KOPT-K1 (cell line): Measurements from ENCODE around the gene USP5.

Experiments used
- H3K27ac ChIP-seq: fragments of 200-600 bp; sonication (generic); 2 replicates; pipeline ENCODE4 v1.5.1; 2016; ENCODE audit warnings: antibody characterized with exemption, mild to moderate bottlenecking, low read depth, low read length; ENCODE audit not compliant: poor library complexity, severe bottlenecking
- H3K36me3 ChIP-seq: fragments of 200-600 bp; sonication (generic); 2 replicates; pipeline ENCODE4 v1.5.1; 2017; ENCODE audit warnings: antibody characterized with exemption, mild to moderate bottlenecking, low read length, moderate library complexity; ENCODE audit not compliant: insufficient read depth
- H3K9me3 ChIP-seq: fragments of 200-600 bp; sonication (generic); 2 replicates; pipeline ENCODE4 v1.5.1; 2017; ENCODE audit warnings: antibody characterized with exemption, low read length, mild to moderate bottlenecking; ENCODE audit not compliant: insufficient read depth, poor library complexity, severe bottlenecking

The USP5 gene

DNA sequence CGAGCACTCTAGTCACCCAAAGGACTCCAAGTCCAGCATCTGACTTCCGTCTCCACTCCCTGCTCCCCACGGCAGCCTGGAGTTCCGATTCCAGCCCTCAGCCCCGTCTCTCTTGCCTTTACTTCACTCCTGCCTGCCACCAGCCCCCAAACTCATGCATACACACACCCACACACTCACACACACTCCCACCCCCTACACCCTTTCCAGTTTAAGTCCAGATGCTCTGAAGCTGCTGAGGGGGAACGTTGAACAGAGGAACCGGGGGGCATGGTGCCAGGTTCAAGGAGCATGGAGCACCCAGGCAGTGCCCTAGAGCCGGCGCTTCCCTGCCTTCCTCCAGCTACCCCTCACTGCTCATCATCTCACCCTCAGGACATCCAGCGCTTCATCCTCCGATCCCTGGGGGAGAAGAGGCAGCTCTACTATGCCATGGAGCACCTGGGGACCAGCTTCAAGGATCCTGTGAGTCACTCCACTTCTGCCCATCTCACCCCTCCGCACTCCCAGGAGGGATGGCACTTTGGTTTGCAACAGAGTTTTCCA is 20.4 kb upstream of the USP5 start:
- Histone ChIP-seq H3K9me3 (no peaks in the 10 kb centered on the region), H3K36me3 (no peaks in the 10 kb centered on the region), H3K27ac (no peak overlapping the region)

DNA sequence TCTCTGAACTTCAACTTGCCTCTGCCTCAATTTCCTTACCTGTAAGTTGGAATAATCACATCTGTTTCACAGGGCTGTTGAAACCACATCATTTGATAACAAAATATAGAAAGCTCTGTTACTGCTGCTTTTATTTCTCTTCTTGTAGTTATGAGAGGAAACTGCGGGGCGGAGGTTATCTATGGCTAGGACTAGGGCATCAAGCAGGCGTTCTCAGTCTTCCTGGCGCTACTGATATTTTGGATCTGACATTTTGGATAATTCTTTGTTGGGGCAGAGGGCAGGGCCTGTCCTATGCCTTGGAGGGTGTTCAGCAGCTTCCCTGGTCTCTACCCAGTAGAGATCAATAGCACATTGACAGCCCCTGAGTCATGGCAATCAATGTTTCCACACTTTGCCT is 19.8 kb upstream of the USP5 start:
- no peaks in the 10 kb centered on the region for H3K36me3 ChIP-seq
- H3K27ac ChIP-seq, result no peak overlapping the region
- H3K9me3 ChIP-seq, result no peaks in the 10 kb centered on the region

DNA sequence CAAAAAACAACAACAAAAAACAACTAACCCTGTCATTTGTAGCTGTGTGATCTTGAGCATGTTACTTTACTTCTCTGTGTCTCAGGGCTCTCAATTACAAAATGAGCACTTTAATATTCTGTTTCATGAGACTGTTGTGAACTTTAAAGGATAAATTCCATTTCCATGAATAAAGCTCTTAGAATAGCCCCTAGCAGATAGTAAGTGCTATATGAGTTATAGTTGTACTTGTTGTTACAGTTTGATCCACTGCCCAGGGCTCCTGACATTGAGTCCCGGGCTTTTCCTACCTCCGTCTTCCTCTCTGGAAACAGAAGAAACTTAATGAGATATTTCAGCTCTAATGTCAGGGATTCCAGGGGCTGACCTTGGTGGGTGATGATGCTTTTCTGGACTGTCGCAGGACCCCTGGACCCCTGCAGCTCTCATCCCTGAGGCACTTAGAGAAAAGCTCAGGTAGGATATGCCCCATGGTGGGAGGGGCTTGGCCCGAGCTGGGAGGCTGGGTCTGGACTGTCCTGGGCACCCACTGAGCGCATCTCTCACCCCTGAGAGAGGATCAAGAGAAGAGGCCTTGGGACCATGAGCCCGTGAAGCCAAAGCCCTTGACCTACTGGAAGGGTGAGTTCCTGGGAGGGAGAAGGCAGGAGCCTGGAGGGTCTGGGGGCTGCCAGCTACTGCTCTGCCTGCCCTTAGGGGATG is 18.6 kb upstream of the USP5 start:
- Histone ChIP-seq H3K36me3 (no peaks in the 10 kb centered on the region), H3K9me3 (no peaks in the 10 kb centered on the region)

DNA sequence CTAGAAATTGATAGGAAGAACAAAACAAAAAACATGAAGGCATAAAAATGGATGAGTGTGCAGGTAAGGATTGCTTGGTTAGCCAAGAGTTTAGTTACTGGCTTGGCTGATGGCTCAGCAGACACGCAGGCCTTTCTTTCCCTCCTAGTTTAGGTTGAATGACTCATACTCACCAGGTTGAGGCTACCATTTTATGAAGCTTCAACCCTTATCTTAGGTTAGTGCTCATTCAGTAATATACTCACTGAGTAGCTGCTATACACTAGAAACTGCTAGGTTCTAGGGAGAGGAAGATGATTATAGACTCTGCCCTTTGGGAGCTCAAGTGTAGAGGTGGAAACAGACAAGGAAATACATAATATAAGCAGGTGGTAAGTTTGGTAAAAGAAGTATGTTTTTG is 17.7 kb upstream of the USP5 start:
- Histone ChIP-seq H3K36me3 (no peaks in the 10 kb centered on the region), H3K27ac (no peak overlapping the region), H3K9me3 (no peaks in the 10 kb centered on the region)

More for the DNA sequence above, 18.6 kb upstream of the USP5 start:
- H3K27ac ChIP-seq, result no peak overlapping the region

DNA sequence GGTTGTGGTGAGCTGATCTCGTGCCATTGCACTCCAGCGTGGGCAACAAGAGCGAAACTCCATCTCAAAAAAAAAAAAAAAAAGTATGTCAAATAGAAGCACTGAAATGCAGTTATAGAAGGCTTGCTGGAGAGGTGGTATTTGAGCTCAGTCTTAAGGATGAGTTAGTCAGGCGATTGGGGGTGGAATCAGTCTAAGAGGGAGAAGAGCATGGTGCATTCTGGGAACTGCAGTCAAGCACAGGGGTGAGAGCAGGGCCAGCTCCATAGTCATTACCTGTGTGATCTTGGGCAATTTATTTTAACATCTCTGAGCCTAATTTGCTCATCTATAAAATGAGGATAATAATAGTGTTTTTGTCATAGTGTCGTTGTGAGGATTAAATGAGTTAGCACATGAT is 17.1 kb upstream of the USP5 start:
- Histone ChIP-seq H3K9me3 (no peaks in the 10 kb centered on the region), H3K27ac (no peak overlapping the region), H3K36me3 (no peaks in the 10 kb centered on the region)

DNA sequence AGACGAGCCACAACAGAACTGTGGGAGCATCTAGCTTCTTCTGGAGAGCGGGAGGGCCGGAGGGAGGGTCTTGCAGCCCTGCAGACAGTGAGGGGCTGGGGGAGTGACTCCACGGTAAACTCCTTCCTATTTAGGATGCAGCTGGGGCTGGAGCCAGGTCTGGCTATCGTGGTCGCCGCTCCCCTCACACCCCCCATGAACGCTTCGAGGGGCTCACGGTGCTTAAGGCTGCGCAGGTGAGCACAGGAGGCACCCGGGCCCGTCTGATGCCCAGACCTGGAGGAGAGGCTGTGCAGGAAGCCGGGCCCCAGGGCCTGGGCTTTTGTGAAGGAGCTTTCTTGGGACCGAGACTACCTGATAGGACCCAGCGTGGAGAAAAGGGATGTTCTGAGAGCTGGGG is 15.1 kb upstream of the USP5 start:
- no peaks in the 10 kb centered on the region for H3K36me3 ChIP-seq

DNA sequence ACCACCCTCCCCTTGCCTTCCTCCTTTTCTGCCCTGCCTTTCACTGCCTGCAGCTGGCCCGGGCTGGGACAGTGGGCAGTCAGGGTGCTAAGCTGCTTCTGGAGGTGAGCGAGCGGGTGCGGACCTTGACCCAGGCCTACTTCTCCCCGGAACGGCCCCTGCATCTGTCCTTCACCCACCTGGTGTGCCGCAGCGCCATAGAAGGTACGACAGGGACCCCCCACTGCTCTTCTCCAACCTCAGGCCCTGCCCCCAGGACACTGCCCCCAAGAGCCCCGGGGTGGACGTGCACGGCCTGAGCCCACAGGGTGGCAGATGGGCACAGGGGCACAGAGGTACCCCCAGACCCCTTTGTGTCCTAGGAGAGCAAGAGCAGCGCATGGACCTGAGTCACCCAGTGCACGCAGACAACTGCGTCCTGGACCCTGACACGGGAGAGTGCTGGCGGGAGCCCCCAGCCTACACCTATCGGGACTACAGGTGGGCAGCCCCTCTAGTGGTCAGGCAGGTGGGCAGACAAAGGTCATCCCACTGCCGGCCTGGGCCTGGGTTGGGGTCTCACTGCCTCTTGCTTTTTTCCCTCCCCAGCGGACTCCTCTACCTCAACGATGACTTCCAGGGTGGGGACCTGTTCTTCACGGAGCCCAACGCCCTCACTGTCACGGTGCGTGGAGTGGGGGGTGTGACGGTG is 14.4 kb upstream of the USP5 start:
- Histone ChIP-seq H3K27ac (no peak overlapping the region), H3K9me3 (no peaks in the 10 kb centered on the region), H3K36me3 (no peaks in the 10 kb centered on the region)

More for the DNA sequence above, 15.1 kb upstream of the USP5 start:
- Histone ChIP-seq H3K9me3 (no peaks in the 10 kb centered on the region), H3K27ac (no peak overlapping the region)

DNA sequence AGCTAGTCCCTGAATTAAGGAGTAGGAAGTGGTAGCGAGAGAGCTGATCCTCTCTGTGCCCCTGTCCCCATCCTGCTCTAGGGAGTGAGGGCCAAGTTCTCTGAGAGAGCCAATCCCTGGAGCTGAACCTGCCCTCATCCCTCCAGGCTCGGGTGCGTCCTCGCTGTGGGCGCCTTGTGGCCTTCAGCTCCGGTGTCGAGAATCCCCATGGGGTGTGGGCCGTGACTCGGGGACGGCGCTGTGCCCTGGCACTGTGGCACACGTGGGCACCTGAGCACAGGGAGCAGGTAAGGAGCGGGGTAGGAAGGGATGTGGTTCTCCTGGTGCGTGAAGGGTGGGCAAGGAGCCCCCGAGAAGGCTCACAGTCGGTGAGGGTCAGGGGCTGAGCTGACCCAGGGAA is 13.1 kb upstream of the USP5 start:
- no peaks in the 10 kb centered on the region for H3K36me3 ChIP-seq
- no peak overlapping the region for H3K27ac ChIP-seq

DNA sequence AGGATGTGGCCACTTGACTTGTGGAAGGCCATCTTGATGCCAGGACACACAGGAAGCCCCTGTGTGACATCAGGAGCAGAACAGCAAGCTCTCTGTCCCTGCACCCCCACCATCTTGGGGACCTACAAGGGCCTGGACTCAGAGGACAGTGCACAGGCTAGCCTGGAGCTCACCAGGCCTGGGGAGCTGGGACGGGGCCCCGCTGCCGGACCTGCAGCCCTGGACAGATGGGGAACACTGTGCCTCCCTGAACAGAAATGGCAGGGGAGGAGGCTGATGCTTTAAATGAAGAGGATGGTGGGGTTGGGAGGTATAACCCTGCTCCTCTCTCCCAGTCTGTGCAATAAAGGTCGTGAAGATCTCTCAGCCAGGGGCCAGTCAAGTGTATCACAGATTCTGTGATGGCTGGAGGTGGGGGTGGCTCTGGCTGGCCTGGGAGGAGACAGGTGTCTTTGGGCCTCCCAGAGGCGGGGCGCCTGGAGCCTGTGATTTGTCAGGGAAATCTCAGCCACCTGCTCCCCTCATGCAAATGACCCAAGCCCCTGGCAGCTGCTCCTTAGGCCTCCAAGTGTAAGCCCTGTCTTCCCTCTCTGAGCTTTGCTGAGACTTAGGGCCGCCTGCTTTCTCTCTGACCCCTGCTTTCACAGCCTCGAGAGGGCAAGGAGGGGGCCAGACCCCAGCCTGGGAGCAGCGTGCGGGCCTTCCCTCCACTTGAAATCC is 12.3 kb upstream of the USP5 start:
- H3K9me3 ChIP-seq, result no peaks in the 10 kb centered on the region
- H3K36me3 ChIP-seq, result no peaks in the 10 kb centered on the region
- H3K27ac ChIP-seq, result no peak overlapping the region

More for the DNA sequence above, 13.1 kb upstream of the USP5 start:
- H3K9me3 ChIP-seq, result no peaks in the 10 kb centered on the region

DNA sequence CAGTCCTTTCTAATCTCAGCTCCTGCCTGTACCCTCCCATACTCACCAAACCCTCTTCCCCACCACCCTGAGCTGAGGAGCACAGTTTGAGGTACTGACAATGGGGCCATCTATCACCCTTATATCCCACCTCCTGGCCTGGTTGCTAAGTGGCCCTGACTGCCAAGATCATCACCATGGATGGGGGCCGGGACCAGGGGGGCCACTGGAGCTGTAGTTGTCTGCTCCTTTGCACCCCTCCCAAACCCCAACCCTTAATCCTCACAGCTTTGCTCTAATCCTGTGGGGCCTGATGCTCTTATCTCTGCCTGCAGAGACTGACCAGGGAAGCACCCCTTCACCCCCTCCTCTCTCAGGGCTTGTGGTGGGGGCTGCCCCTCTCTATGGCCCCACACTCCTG is 11.6 kb upstream of the USP5 start:
- Histone ChIP-seq H3K36me3 (peaks cover 5% of the 10 kb centered on the region; the same call in 1 of the 2 replicates), H3K27ac (no peak overlapping the region), H3K9me3 (no peaks in the 10 kb centered on the region)

DNA sequence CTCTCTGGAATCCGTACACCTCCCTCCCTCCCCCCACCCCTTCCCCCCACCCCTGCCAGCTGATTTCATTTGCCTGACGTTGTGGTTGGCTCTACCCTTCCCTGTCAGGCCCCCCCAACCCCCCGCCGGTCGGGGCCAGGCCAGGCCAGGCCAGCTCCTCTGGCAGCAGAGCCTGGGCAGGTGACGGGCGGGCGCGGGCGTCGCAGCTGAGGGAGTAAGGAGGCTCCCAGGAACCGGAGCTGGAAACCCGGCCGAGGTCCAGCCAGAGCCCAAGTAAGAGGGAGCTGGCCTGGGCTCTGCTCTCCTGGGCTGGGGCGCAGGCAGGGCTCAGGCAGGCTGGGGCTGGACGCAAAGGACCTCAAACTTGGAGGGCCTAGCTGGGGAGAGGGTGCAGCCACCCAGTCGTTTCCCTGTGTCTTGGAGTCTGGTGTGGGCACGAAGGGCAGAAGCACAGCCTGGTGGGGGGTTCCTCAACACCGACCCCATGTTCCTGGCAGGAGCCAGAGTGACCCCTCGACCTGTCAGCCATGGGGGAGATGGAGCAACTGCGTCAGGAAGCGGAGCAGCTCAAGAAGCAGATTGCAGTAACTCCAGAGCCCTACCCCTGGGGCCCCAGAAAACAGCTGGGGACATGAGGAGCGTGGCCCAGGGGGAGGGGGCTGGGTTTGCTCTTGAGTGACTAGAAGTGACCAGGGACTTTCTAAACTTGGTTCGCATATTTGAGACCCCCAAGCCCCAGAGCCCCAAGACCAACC is 11.0 kb upstream of the USP5 start, which contains the start of gene GNB3:
TSS of gene GNB3 (plus strand) at position 165 of the 755 bp plus-strand sequence. CDS start at position 528, 363 bp downstream.
- Histone ChIP-seq H3K27ac (no peak within 1 kb of the TSS), H3K36me3 (peaks cover 11% of the 10 kb centered on the region; the same call in 1 of the 2 replicates), H3K9me3 (no peaks in the 10 kb centered on the region)

DNA sequence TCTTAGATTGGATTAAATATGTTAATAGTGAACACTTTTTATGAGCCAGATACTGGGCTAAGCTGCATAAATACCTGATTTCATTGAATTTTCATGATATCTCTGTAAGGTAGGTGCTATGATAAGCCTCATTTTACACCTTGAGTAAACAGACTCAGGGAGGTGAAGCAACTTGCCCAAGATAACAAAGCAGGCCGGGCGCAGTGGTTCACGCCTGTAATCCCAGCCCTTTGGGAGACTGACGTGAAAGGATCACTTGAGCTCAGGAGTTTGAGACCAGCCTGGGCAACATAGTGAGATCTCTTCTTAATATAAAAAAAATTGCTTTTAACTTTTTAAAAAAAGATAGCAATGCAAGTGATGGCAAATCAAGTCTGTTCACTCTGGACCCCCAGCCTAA is 9.9 kb upstream of the USP5 start:
- Histone ChIP-seq H3K9me3 (no peaks in the 10 kb centered on the region), H3K36me3 (peaks cover 22% of the 10 kb centered on the region), H3K27ac (no peak overlapping the region)

DNA sequence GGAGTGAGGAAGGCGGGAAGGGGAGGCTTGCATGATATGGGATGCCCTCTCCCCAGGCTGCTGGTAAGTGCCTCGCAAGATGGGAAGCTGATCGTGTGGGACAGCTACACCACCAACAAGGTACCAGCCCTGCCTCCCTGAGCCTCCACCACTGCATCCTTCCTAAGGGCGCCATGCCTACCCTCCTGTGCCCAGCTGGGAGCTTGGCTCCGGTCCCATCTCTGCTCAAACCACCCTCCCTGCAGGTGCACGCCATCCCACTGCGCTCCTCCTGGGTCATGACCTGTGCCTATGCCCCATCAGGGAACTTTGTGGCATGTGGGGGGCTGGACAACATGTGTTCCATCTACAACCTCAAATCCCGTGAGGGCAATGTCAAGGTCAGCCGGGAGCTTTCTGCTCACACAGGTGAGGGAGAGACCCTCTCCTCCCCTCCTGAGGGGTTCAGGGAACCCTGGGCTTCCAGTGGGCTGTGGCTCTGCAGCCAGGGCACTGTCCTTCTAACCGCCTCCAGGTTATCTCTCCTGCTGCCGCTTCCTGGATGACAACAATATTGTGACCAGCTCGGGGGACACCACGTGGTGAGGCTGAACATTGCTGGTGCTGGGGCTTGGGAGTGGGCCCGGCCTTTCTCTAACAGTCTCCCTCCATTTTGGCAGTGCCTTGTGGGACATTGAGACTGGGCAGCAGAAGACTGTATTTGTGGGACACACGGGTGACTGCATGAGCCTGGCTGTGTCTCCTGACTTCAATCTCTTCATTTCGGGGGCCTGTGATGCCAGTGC is 8.6 kb upstream of the USP5 start:
- Histone ChIP-seq H3K27ac (no peak overlapping the region), H3K36me3 (peaks cover 35% of the 10 kb centered on the region), H3K9me3 (no peaks in the 10 kb centered on the region)

DNA sequence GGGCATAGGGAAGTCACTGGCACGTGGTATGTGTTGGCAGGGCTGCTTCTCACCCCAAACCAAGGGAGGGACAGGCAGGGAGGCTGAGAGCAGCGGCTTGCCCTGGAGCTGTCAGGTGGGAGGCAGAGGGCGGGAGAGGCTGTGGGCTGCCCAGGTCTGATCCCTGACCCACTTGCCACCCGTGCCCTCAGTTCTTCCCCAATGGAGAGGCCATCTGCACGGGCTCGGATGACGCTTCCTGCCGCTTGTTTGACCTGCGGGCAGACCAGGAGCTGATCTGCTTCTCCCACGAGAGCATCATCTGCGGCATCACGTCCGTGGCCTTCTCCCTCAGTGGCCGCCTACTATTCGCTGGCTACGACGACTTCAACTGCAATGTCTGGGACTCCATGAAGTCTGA is 6.6 kb upstream of the USP5 start:
- Histone ChIP-seq H3K36me3 (peaks cover 55% of the 10 kb centered on the region), H3K27ac (no peak overlapping the region), H3K9me3 (no peaks in the 10 kb centered on the region)
